Urinary bladder (tissue), 4 donors: ENCODE data around the gene SLC49A3. TPM values are rescaled to one million over a fixed set of nuclear protein-coding genes. Genes with fewer than 3 reads are reported as not detected.

Source experiments
- DNase-seq: peaks from one replicate; pipeline ENCODE4 v3.0.0-alpha.2; 2015; ENCODE audit errors: extremely low spot score
- H3K27ac ChIP-seq: one replicate; pipeline ENCODE4 v1.5.1; 2013; ENCODE audit warnings: low read depth, mild to moderate bottlenecking, moderate library complexity
- H3K36me3 ChIP-seq: one replicate; pipeline ENCODE4 v1.6.1; 2013; ENCODE audit warnings: mild to moderate bottlenecking, moderate library complexity; ENCODE audit not compliant: insufficient read depth
- H3K4me1 ChIP-seq: one replicate; pipeline ENCODE4 v1.6.1; 2013; ENCODE audit warnings: mild to moderate bottlenecking, moderate library complexity; ENCODE audit not compliant: insufficient read depth
- H3K4me3 ChIP-seq: one replicate; pipeline ENCODE4 v1.5.1; 2013; ENCODE audit warnings: low read depth, low read length
- WGBS: extraction: QIAGEN DNeasy Blood & Tissue Kit; methylation state at CpG from one replicate; pipeline ENCODE4 v1.1.7; 2013; 5-methylcytosine and 5-hydroxymethylcytosine counted together
- polyA plus RNA-seq: library from polyadenylated mRNA; stranded (reverse); fragments of 200-250 nt; gene quantifications from one replicate; pipeline ENCODE4 v1.2.3, GENCODE V29; 2013
- total RNA-seq: library from RNA; depleted of rRNA; stranded (reverse); fragments of >200 nt; gene quantifications from one replicate; pipeline ENCODE4 v1.2.3, GENCODE V29; 2014
- donor health status: healthy with polysubstance abuse.
- donor health status: healthy.

SLC49A3 gene
- total and polyA plus RNA-seq, 2 donors, result 2.1 to 7.9 TPM

GRCh38 chr4:685679-686412 lies 3.1 kb downstream of the SLC49A3 start:
- H3K4me1 ChIP-seq, result no peaks in the 10 kb centered on the region
- H3K36me3 ChIP-seq, result no peaks in the 10 kb centered on the region
- H3K4me3 ChIP-seq, result no peak overlapping the region
- 92% methylated on average over 37 of the region's 37 CpGs for WGBS
- H3K27ac ChIP-seq, result no peak overlapping the region
- no peak for DNase-seq

- no peaks in the 10 kb centered on the region for H3K36me3 ChIP-seq
- 73% methylated on average over 21 of the region's 21 CpGs for WGBS
- H3K4me1 ChIP-seq, result no peaks in the 10 kb centered on the region
- no peak overlapping the region for H3K4me3 ChIP-seq
- H3K27ac ChIP-seq, result no peak overlapping the region
- no peak for DNase-seq
Measured at GRCh38 chr4:684623-685327, 4.2 kb downstream of the SLC49A3 start.

DNA sequence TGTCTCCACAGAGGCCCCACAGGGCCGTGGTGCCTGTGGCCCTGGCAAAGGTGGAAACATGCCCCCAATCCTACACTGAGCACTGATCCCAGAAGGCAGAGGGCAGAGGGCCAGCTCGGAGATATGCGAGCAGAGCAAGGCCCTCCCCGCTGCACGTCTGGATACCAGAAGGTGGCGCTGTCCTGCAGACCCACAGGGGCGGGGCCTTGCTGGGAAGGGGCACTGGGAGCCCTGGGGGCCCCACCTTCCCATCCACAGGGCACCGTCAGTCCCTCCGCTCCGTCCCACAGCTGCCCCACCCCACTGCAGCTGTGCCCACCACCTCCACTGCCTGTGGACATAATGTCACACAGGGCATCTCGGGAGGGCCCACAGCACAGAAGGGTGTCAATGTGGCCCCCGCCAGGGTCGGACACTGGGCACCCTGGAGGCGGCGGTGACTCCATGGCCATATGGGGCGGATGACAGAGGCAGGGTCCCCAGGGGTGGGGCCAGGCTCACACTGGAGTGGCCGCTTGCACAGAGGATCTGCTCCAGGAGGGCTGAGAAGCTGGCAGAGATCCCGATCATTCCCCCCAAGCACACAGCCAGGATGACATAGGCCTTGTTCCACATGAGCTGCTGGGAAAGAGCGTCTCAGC lies 4.8 kb downstream of the SLC49A3 start:
- 39% methylated on average over 19 of the region's 19 CpGs for WGBS
- Histone ChIP-seq H3K27ac (no peak overlapping the region), H3K4me3 (no peak overlapping the region), H3K36me3 (no peaks in the 10 kb centered on the region), H3K4me1 (no peaks in the 10 kb centered on the region)
- DNase-seq, result no peak

GRCh38 chr4:683247-683897 lies 5.6 kb downstream of the SLC49A3 start:
- no peak overlapping the region for H3K27ac ChIP-seq
- no peaks in the 10 kb centered on the region for H3K36me3 ChIP-seq
- no peak for DNase-seq
- H3K4me3 ChIP-seq, result no peak overlapping the region
- no peaks in the 10 kb centered on the region for H3K4me1 ChIP-seq
- WGBS, result 83% methylated on average over 25 of the region's 25 CpGs

DNA sequence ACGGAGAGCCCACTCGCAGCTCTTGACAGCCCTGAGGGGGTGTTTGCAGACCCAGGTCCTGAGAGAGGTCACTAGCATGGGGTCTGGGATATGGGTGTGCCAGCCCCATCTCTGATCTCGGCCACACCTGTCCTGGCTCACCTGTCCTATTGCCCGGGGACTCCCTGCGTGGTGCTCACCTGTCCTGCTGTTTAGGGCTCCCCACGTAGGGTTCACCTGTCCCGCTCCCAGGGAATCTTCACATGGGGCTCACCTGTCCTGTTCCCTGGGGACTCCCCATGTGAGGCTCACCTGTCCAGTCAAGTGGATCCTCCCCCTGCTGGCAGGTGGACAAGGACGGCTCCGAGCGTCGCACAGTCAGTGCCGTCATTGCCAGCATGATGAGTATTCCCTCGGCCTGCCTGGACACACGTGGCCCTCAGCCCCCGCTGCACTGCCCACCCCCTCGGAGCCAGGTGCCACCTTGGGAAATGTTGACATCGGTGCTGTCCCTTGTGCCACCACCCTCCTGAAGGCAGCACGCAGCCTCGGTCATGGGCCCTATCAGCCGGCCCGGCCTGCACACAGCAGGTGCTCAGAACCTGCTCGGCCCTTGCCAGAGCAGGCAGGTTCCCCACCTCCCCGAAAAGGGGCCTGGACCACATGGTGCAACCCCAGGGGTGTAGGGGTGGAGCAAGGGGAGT lies 6.3 kb downstream of the SLC49A3 start:
- H3K27ac ChIP-seq, result no peak overlapping the region
- WGBS, result 92% methylated on average over 23 of the region's 23 CpGs
- no peak for DNase-seq
- no peak overlapping the region for H3K4me3 ChIP-seq
- H3K36me3 ChIP-seq, result no peaks in the 10 kb centered on the region
- no peaks in the 10 kb centered on the region for H3K4me1 ChIP-seq

DNA sequence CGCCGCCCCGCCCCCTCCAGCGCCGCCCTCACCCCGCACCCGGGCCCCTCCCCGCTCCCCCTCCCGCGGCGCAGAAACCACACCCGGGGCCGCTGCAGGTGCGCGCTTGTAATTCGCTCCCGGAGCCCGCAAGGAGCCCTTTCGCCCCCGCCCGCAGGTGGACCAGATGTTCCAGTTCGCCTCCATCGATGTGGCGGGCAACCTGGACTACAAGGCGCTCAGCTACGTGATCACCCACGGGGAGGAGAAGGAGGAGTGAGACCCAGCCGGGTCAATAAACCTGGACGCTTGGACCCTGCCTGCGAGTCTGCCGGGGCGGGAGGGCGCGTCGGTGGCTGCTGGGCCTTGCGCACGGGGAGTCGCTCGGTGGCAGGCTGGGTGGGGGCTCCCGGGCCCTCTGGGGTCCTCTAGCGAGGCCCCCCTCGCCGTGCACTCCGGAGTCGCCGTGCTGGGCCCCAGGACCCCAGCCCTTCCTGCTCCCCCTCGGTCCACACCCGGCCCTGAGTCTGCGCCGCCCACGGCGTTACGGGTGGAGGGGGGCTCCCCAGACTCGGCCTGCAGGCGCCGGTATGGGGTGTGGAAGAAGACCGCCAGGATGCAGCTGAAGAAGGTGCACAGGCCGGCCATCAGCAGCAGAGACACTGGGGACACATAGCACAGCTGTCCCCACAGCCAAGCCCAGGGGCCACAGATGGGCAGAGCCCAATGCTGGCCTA lies 7.1 kb downstream of the SLC49A3 start:
- no peak overlapping the region for H3K4me3 ChIP-seq

GRCh38 chr4:680928-681645 lies 7.9 kb downstream of the SLC49A3 start:
- Histone ChIP-seq H3K36me3 (no peaks in the 10 kb centered on the region), H3K27ac (no peak overlapping the region), H3K4me1 (no peaks in the 10 kb centered on the region), H3K4me3 (peak overlapping the region; percentile 41)
- 14% methylated on average over 57 of the region's 62 CpGs for WGBS
- DNase-seq, result no peak

More for the DNA sequence above, 7.1 kb downstream of the SLC49A3 start:
- Histone ChIP-seq H3K4me1 (no peaks in the 10 kb centered on the region), H3K36me3 (no peaks in the 10 kb centered on the region), H3K27ac (no peak overlapping the region)
- DNase-seq, result no peak
- 81% methylated on average over 57 of the region's 58 CpGs for WGBS

- no peak overlapping the region for H3K27ac ChIP-seq
- DNase-seq, result no peak
- H3K4me1 ChIP-seq, result no peaks in the 10 kb centered on the region
- WGBS, result 69% methylated on average over 17 of the region's 17 CpGs
- no peaks in the 10 kb centered on the region for H3K36me3 ChIP-seq
- H3K4me3 ChIP-seq, result peak overlapping the region; percentile 41
Measured at GRCh38 chr4:680551-680927, 8.4 kb downstream of the SLC49A3 start.

DNA sequence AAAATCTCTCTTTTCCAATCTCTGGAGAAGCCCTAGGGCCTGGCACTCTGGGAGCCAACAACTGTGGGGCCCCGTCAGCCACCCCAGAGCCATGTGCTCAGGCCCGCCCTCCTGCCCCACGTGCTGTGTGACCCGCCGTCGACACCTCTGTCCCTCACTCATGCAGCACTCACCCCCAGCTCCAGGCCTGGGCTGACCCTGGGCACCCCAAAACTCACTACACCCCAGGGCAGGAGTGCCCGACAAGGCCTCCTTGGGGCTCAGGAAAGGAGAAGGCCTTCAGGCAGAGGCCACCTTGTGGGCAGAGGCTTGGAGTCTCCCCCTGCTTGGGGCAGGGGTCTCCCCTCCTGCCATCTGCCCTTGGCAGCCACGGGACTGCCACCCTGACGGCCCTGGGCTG lies 8.9 kb downstream of the SLC49A3 start:
- Histone ChIP-seq H3K36me3 (no peaks in the 10 kb centered on the region), H3K4me1 (no peaks in the 10 kb centered on the region), H3K4me3 (no peak overlapping the region), H3K27ac (no peak overlapping the region)
- 80% methylated on average over 9 of the region's 9 CpGs for WGBS
- DNase-seq, result no peak

GRCh38 chr4:679629-680028 lies 9.3 kb downstream of the SLC49A3 start:
- no peaks in the 10 kb centered on the region for H3K4me1 ChIP-seq
- H3K27ac ChIP-seq, result no peak overlapping the region
- no peaks in the 10 kb centered on the region for H3K36me3 ChIP-seq
- H3K4me3 ChIP-seq, result no peak overlapping the region
- no peak for DNase-seq
- 86% methylated on average over 11 of the region's 11 CpGs for WGBS

GRCh38 chr4:679104-679481 lies 9.9 kb downstream of the SLC49A3 start:
- DNase-seq, result no peak
- Histone ChIP-seq H3K4me3 (no peak overlapping the region), H3K36me3 (no peaks in the 10 kb centered on the region), H3K4me1 (no peaks in the 10 kb centered on the region), H3K27ac (no peak overlapping the region)
- 84% methylated on average over 13 of the region's 13 CpGs for WGBS

DNA sequence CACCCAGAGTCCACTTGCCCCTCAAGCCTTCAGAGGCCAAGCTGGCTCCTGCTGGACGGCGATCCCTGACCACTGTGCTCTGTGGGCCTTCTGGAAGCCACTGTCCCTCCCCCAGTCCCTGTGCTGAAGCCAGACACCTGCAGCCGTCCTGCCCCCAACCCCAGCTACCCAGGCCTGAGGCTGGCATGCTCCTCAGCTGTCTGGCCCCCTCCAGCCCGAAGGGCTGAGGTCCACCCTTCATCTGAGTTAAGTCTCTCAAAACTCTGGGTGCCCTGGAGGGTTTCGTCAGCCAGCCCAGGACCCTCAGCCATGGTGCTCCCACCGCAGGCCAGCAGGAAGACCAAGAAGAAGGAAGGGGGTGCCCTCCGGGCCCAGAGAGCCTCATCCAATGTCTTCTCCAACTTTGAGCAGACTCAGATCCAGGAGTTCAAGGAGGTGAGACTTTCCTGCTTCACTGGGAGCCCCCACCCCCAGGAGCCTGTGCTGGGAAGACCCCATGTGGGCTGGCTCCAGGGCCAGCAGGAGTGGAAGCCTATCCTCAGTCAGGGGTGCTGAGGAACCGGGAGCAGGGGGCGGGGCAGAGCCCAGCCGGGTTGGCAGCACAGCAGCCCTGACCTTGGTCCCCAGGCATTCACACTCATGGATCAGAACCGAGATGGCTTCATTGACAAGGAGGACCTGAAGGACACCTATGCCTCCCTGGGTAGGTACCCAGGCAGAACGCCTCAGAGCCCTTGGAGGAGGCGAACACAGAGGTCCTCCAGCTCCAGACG lies 10.4 kb downstream of the SLC49A3 start:
- DNase-seq, result no peak
- WGBS, result 75% methylated on average over 14 of the region's 14 CpGs
- H3K4me1 ChIP-seq, result no peaks in the 10 kb centered on the region
- no peak overlapping the region for H3K4me3 ChIP-seq
- H3K36me3 ChIP-seq, result no peaks in the 10 kb centered on the region
- no peak overlapping the region for H3K27ac ChIP-seq
